Endodermal cell (in vitro differentiated cells): ENCODE results near the gene YIF1B. TPM values are rescaled to one million over a fixed set of nuclear protein-coding genes. Genes with fewer than 3 reads are reported as not detected.

ENCODE experiments used
- DNase-seq: peaks from one replicate; pipeline ENCODE4 v3.0.0-alpha.2; 2017
- H3K27ac ChIP-seq: 2 replicates; pipeline ENCODE4 v1.5.1; 2013; ENCODE audit warnings: mild to moderate bottlenecking, low read depth, low read length, moderate library complexity
- H3K27me3 ChIP-seq: 2 replicates; pipeline ENCODE4 v1.6.1; 2013; ENCODE audit warnings: mild to moderate bottlenecking, low read length, moderate library complexity; ENCODE audit not compliant: insufficient read depth, control insufficient read depth, poor library complexity, severe bottlenecking
- H3K36me3 ChIP-seq: 2 replicates; pipeline ENCODE4 v1.7.0; 2013; ENCODE audit warnings: mild to moderate bottlenecking, low read length, moderate library complexity; ENCODE audit not compliant: control insufficient read depth, insufficient read depth
- H3K4me1 ChIP-seq: one replicate; pipeline ENCODE4 v1.7.0; 2013; ENCODE audit warnings: low read length; ENCODE audit not compliant: control insufficient read depth, insufficient read depth
- H3K4me3 ChIP-seq: 2 replicates; pipeline ENCODE4 v1.5.1; 2013; ENCODE audit warnings: mild to moderate bottlenecking, low read length, moderate library complexity
- H3K9ac ChIP-seq: 2 replicates; pipeline ENCODE4 v1.6.1; 2013; ENCODE audit warnings: mild to moderate bottlenecking, low read length, moderate library complexity; ENCODE audit not compliant: poor library complexity, severe bottlenecking; ENCODE audit errors: extremely low read depth
- H3K9me3 ChIP-seq: 2 replicates; pipeline ENCODE4 v1.6.1; 2013; ENCODE audit warnings: mild to moderate bottlenecking, low read length, moderate library complexity; ENCODE audit not compliant: control insufficient read depth
- H3K27ac Mint-ChIP-seq: 2 replicates; pipeline ENCODE4 v1.8.0; 2020; ENCODE audit warnings: mixed read lengths
- H3K27me3 Mint-ChIP-seq: 2 replicates; pipeline ENCODE4 v1.8.0; 2021; ENCODE audit warnings: mild to moderate bottlenecking, mixed read lengths; ENCODE audit not compliant: insufficient read depth
- H3K36me3 Mint-ChIP-seq: 2 replicates; pipeline ENCODE4 v1.8.0; 2020; ENCODE audit warnings: low read depth, mixed read lengths
- H3K4me1 Mint-ChIP-seq: 2 replicates; pipeline ENCODE4 v1.8.0; 2020; ENCODE audit warnings: mixed read lengths
- H3K4me3 Mint-ChIP-seq: 2 replicates; pipeline ENCODE4 v1.8.0; 2020; ENCODE audit warnings: mild to moderate bottlenecking, moderate library complexity, mixed read lengths
- H3K9me3 Mint-ChIP-seq: 2 replicates; pipeline ENCODE4 v1.8.0; 2020; ENCODE audit warnings: mild to moderate bottlenecking, mixed read lengths
- WGBS, 2 experiments: methylation state at CpG; one replicate each; pipeline versions ENCODE4 v1.1.5 to v1.1.7; 2013; ENCODE audit warnings: missing lambda C conversion rate in 2 of 2, mixed read lengths in 1 of 2; ENCODE audit not compliant: insufficient coverage in 1 of 2, insufficient read length in 1 of 2; 5-methylcytosine and 5-hydroxymethylcytosine counted together
- total RNA-seq, 2 donors: library from RNA; stranded (reverse); fragmentation: NEBNext Ultra II Directional in 1 of 2; extraction: Animal tissue kit (Norgen Biotek cat#: 25700) in 1 of 2; gene quantifications; 2 replicates in 1 of 2; 3 replicates in 1 of 2; pipeline ENCODE4 v1.2.1, GENCODE V29; 2021
- TF ChIP-seq, protein P1 (sequence below): fragments of 200-600 bp; sonication (generic); conservative IDR thresholded peaks from 2 replicates; pipeline ENCODE4 v1.5.0; 2021; ENCODE audit warnings: antibody characterized with exemption, mild to moderate bottlenecking

YIF1B gene
- total RNA-seq, 2 donors from 2014 or later = 68.6 to 74.6 TPM

DNA sequence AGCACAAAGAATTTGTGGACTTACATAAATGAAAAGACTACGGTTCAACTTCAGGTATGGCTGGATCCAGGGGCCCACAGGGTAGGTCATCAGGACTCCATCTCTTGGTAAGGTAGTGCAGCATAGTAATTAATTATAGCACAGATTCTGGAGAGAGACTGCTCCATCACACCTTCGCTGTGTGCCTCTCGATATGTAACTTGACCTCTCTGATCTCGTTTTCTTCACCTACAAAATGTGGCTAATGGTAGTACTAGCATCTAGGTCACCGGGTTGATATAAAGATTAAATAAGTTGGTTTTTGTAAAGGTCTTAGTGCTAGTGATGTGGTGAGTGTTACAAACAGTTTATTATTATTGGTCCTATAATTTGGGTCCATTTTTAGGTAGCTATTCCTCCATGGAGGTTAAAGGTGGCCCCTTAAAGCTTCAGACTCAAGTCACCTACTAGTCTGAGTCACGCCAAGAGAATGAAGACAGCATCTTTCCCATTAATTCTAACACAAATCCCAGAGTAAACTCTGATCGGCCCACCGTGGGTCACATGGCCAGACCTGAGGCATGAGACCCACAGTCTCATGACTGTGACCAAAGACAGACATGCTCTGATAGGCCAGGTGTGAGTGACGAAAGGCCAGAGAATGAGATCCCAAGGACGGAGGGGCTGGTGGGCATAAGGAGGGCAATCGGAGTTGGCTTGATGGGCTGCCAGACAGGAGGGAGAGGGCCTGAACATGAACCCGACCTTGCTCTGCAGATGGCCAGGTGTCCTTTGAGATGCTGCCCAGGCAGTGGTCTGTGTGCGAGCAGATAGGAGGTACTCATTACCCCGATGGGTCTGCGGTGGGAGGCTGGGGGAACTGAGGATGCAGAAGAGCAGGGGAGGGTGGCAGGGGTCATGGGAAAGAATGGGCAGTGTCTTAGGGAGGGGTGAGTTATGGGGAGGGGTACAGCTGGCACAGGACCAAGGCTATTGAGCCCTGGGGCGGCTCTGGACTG is 40.3 kb upstream of the YIF1B start:
- TF ChIP-seq, protein P1, sequence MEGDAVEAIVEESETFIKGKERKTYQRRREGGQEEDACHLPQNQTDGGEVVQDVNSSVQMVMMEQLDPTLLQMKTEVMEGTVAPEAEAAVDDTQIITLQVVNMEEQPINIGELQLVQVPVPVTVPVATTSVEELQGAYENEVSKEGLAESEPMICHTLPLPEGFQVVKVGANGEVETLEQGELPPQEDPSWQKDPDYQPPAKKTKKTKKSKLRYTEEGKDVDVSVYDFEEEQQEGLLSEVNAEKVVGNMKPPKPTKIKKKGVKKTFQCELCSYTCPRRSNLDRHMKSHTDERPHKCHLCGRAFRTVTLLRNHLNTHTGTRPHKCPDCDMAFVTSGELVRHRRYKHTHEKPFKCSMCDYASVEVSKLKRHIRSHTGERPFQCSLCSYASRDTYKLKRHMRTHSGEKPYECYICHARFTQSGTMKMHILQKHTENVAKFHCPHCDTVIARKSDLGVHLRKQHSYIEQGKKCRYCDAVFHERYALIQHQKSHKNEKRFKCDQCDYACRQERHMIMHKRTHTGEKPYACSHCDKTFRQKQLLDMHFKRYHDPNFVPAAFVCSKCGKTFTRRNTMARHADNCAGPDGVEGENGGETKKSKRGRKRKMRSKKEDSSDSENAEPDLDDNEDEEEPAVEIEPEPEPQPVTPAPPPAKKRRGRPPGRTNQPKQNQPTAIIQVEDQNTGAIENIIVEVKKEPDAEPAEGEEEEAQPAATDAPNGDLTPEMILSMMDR = no peak
- no peak overlapping the region for H3K4me3 Mint-ChIP-seq
- peaks cover 5% of the 10 kb centered on the region for H3K4me1 Mint-ChIP-seq
- Histone ChIP-seq H3K4me1 (no peaks in the 10 kb centered on the region), H3K4me3 (no peak overlapping the region), H3K9ac (no peak overlapping the region), H3K27ac (no peak overlapping the region), H3K36me3 (no peaks in the 10 kb centered on the region), H3K27me3 (peaks cover 45% of the 10 kb centered on the region), H3K9me3 (no peaks in the 10 kb centered on the region)
- peaks cover 49% of the 10 kb centered on the region for H3K27me3 Mint-ChIP-seq
- H3K9me3 Mint-ChIP-seq = no peaks in the 10 kb centered on the region
- no peak overlapping the region for H3K27ac Mint-ChIP-seq
- H3K36me3 Mint-ChIP-seq = no peaks in the 10 kb centered on the region
- 87% methylated on average over 11 to 16 of the region's 16 CpGs for WGBS, 2 experiments
- no peak for DNase-seq

DNA sequence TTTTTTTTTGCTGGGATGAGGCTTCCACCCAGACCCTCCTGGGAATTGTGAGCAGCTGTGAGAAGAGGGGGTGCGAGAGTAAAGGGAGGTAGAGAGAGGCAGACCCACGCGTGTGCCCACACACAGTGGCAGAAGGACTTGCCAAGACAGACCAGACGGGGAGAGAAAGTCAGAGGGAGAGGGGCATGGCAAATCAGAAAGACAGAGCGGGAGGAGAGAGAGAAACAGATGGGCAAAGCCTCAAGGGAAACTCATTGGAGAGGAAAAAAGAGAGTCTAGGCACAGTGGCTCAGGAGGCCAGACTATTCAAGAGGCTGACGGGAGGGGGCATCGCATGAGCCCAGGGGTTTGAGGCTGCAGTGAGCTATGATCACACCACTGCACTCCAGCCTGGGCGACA is 36.9 kb upstream of the YIF1B start:
- Histone ChIP-seq H3K9me3 (no peaks in the 10 kb centered on the region), H3K4me3 (no peak overlapping the region), H3K36me3 (no peaks in the 10 kb centered on the region), H3K4me1 (no peaks in the 10 kb centered on the region), H3K9ac (no peak overlapping the region), H3K27me3 (peaks cover 12% of the 10 kb centered on the region), H3K27ac (peak overlapping the region; percentile 57)
- H3K36me3 Mint-ChIP-seq = no peaks in the 10 kb centered on the region
- H3K27ac Mint-ChIP-seq = no peak overlapping the region
- H3K4me3 Mint-ChIP-seq = no peak overlapping the region
- no peak for DNase-seq
- TF ChIP-seq, protein P1 = no peak
- H3K4me1 Mint-ChIP-seq = peaks cover 5% of the 10 kb centered on the region
- 91 to 98% methylated on average over 5 to 8 of the region's 8 CpGs for WGBS, 2 experiments
- peaks cover 26% of the 10 kb centered on the region for H3K27me3 Mint-ChIP-seq
- no peaks in the 10 kb centered on the region for H3K9me3 Mint-ChIP-seq

DNA sequence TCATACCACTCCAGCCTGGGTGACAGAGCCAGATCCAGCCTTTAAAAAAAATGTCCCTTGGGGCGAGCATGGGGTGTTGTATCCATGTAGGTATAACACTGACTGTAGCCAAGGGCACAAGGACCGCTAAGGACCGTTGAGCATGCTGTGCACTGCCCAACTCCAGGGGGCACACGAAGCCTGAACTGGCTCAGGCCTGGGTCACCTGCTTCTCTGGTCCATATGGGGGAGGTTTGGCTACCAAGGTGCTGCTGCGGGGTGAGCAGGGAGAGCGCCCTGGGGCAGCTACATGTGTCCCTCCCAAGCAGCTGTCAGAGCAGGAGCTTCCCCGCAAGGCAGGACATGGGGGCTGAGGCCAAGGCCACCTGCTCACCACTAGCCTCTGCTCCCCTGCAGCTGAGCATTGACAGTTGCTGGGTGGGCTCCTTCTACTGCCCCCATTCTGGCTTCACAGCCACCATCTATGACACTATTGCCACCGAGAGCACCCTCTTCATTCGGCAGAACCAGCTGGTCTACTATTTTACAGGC is 36.2 kb upstream of the YIF1B start:
- no peak overlapping the region for H3K4me3 ChIP-seq
- Mint-ChIP-seq H3K4me3 (no peak overlapping the region), H3K4me1 (peaks cover 5% of the 10 kb centered on the region), H3K27me3 (peaks cover 23% of the 10 kb centered on the region), H3K9me3 (no peaks in the 10 kb centered on the region), H3K27ac (no peak overlapping the region), H3K36me3 (no peaks in the 10 kb centered on the region)
- no peaks in the 10 kb centered on the region for H3K4me1 ChIP-seq
- TF ChIP-seq, protein P1 = no peak
- H3K36me3 ChIP-seq = no peaks in the 10 kb centered on the region
- 77 to 87% methylated on average over 5 to 9 of the region's 9 CpGs for WGBS, 2 experiments
- no peak overlapping the region for H3K9ac ChIP-seq
- no peaks in the 10 kb centered on the region for H3K9me3 ChIP-seq
- DNase-seq = no peak
- peaks cover 10% of the 10 kb centered on the region for H3K27me3 ChIP-seq
- peak overlapping the region; percentile 57 for H3K27ac ChIP-seq
